WTC11 (cell line): ENCODE data around the gene PTPN4.

ENCODE experiments used
- CTCF ChIP-seq: fragments of 200-600 bp; IDR thresholded peaks from 2 replicates; pipeline ENCODE4 v1.8.0; 2022; ENCODE audit warnings: antibody characterized with exemption
- E2F4 ChIP-seq: sonication (generic); formaldehyde crosslinking; IDR thresholded peaks from 2 replicates; pipeline ENCODE4 v1.8.1; 2022; ENCODE audit warnings: low read depth, mild to moderate bottlenecking, moderate library complexity, missing genetic modification reagents, borderline replicate concordance
- IRF1 ChIP-seq: sonication (generic); formaldehyde crosslinking; IDR thresholded peaks from 2 replicates; pipeline ENCODE4 v1.8.0; 2023; ENCODE audit warnings: missing genetic modification reagents
- JUN ChIP-seq: sonication (generic); formaldehyde crosslinking; IDR thresholded peaks from 2 replicates; pipeline ENCODE4 v1.8.0; 2023; ENCODE audit warnings: mild to moderate bottlenecking, missing genetic modification reagents
- MAX ChIP-seq: sonication (generic); formaldehyde crosslinking; IDR thresholded peaks from 2 replicates; pipeline ENCODE4 v1.8.0; 2022; ENCODE audit warnings: mild to moderate bottlenecking, missing genetic modification reagents
- ZBTB43 ChIP-seq: sonication (generic); formaldehyde crosslinking; IDR thresholded peaks from 2 replicates; pipeline ENCODE4 v1.8.1; 2023; ENCODE audit warnings: mild to moderate bottlenecking, missing genetic modification reagents
- ZNF281 ChIP-seq: sonication (generic); formaldehyde crosslinking; IDR thresholded peaks from 2 replicates; pipeline ENCODE4 v1.8.0; 2023; ENCODE audit warnings: mild to moderate bottlenecking, missing genetic modification reagents

GRCh38 chr2:119774026-119774425 lies 14.3 kb downstream of the PTPN4 start:
- TF ChIP-seq MAX (CRISPR knock-in tag): no peak
- TF ChIP-seq CTCF: no peak
- no peak for TF ChIP-seq JUN (CRISPR knock-in tag)
- TF ChIP-seq IRF1: no peak
- no peak for TF ChIP-seq ZNF281
- TF ChIP-seq E2F4 (CRISPR knock-in tag): no peak
- no peak for TF ChIP-seq ZBTB43
